ENCODE data around the gene BEAN1. TPM values are rescaled to one million over a fixed set of nuclear protein-coding genes. Genes with fewer than 3 reads are reported as not detected.

The BEAN1 gene
- total and polyA plus RNA-seq, 12 donors: 0.26 to 9.6 (median 2.0) TPM

- Histone ChIP-seq H3K9me3 (peaks cover 0 to 7% (median 0%) of the 10 kb centered on the region in 11 donors), H3K27me3 (no peaks in the 10 kb centered on the region), H3K4me3 (no peak overlapping the region), H3K4me1 (peaks cover 10 to 52% (median 38%) of the 10 kb centered on the region in 9 donors), H3K36me3 (peaks cover 0 to 51% (median 0%) of the 10 kb centered on the region in 9 donors), H3K27ac (no peak overlapping the region)
- ATAC-seq: no peak
- no peak for TF ChIP-seq CTCF (IDR thresholded peaks at IDR 0.05)
- intact Hi-C loops (cut with DNase I): loop anchor here (5.0 to 10.0 kb wide), 6 partner anchors 77 to 462 kb away; partner anchors contain the start of genes CMTM3 (in 4 of the 10) and DYNC1LI2 (in 1 of the 10)
- DNase-seq: no peak
- 87 to 88% methylated on average over 2 of the region's 2 CpGs for WGBS, 2 donors
Measured at GRCh38 chr16:66405057-66405783, 21.9 kb upstream of the BEAN1 start.

GRCh38 chr16:66406534-66407221, 20.4 kb upstream of the BEAN1 start:
- no peaks in the 10 kb centered on the region for H3K27me3 ChIP-seq
- DNase-seq (peak; percentile 88 to 91), ATAC-seq (peak; percentile 77 to 94 (median 88))
- peaks cover 0 to 36% (median 0%) of the 10 kb centered on the region in 9 donors for H3K36me3 ChIP-seq
- peak; percentile 85 to 96 (median 93) for TF ChIP-seq CTCF (IDR thresholded peaks at IDR 0.05)
- peak overlapping the region in 9 of 10 donors; percentile 28 to 81 (median 65) for H3K27ac ChIP-seq
- H3K9me3 ChIP-seq: peaks cover 0 to 15% (median 0%) of the 10 kb centered on the region in 11 donors
- intact Hi-C loops (cut with DNase I): loop anchor here (1.0 to 10.0 kb wide), 10 partner anchors 76 to 461 kb away; partner anchors contain the start of genes CMTM3 (in 5 of the 10) and DYNC1LI2 (in 1 of the 10)
- H3K4me3 ChIP-seq: peak overlapping the region; percentile 37 to 81 (median 60)
- 0% methylated on average over 35 of the region's 35 CpGs for whole genome bisulfite sequencing, 2 donors
- peaks cover 6 to 38% (median 34%) of the 10 kb centered on the region in 9 donors for H3K4me1 ChIP-seq

- Histone ChIP-seq H3K27me3 (no peaks in the 10 kb centered on the region), H3K4me1 (peaks cover 6 to 38% (median 34%) of the 10 kb centered on the region in 9 donors), H3K36me3 (peaks cover 0 to 22% (median 0%) of the 10 kb centered on the region in 9 donors), H3K27ac (peak overlapping the region; percentile 28 to 80 (median 70)), H3K4me3 (peak overlapping the region in 7 of 10 donors; percentile 2 to 30 (median 9)), H3K9me3 (peaks cover 0 to 29% (median 3%) of the 10 kb centered on the region in 11 donors)
- WGBS, 2 donors: 17% methylated on average over 5 of the region's 5 CpGs
- TF ChIP-seq CTCF (IDR thresholded peaks at IDR 0.05): no peak
- ATAC-seq (peak; percentile 57 to 92 (median 75)), DNase-seq (peak in 1 of 2 donors; percentile 53)
- intact Hi-C loops (cut with DNase I): loop anchor here (5.0 to 10.0 kb wide), 6 partner anchors 74 to 459 kb away; partner anchors contain the start of genes CMTM3 (in 4 of the 10) and DYNC1LI2 (in 1 of the 10)
Measured at GRCh38 chr16:66408163-66409048, 18.7 kb upstream of the BEAN1 start.

Measured in heart right ventricle (tissue), 16 donors.